Measurements from ENCODE around the gene RPP21.

RPP21 gene

DNA sequence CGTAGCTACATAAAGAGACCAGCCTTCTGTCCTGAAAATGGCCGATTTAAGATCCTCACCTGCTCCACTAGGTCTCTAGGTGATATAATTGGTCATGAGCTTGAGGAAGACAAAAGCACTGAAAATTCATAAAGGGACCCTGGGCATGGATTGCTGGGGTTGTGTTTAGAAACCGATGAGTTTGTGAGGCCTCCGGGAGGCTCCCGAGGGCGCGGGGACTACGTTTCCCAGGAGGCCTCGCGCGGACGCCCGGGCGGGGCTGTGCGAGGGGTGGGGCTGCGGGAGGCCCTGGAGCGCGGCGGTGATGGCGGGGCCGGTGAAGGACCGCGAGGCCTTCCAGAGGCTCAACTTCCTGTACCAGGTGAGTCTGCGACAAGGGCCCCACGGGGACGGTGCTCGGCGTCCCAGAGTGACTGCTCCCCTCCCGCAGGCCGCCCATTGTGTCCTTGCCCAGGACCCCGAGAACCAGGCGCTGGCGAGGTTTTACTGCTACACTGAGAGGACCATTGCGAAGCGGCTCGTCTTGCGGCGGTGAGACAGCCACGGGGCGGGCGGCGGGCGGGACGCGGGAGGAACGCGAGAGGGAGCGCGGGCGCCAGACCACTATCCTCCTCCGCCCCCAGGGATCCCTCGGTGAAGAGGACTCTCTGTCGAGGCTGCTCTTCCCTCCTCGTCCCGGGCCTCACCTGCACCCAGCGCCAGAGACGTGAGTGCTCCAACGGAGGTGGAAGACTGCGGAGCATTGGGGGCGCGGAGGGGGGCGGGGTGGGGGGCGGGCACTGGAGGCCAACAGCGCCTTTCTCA, at the start of gene RPP21:
Gene RPP21, plus strand, starts transcription at position 289 of the 804 bp plus-strand sequence. Its CDS starts 16 bp downstream, at position 305.
- DNase-seq (ENCODE audit: low read depth in 2 of 2): peak; percentile 84 to 88

DNA sequence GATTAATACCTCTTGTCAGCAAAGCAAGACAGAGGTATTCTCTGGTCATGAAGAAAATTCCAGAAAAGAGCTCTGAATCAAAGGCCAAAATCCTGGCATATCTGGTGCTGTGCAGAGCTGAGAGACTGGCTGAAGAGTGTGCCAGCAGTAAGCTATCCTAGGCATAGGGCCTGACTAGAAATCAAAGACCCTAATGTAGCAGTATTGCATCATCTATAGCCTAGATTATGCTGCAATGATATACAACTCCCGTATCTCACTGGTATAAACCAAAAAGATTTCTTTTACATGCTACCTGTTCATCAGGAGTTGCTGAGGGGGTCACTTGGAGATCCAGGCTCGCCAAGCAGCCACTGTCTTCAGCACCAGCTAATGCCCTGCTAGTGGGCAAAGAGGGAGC, 49.1 kb upstream of the RPP21 start:
- no peak for DNase-seq (ENCODE audit: low read depth in 2 of 2)

GRCh38 chr6:30304002-30304401, 41.0 kb upstream of the RPP21 start:
- no peak for DNase-seq (ENCODE audit: low read depth in 2 of 2)

GRCh38 chr6:30311101-30311500, 33.9 kb upstream of the RPP21 start:
- no peak for DNase-seq (ENCODE audit: low read depth in 2 of 2)

DNA sequence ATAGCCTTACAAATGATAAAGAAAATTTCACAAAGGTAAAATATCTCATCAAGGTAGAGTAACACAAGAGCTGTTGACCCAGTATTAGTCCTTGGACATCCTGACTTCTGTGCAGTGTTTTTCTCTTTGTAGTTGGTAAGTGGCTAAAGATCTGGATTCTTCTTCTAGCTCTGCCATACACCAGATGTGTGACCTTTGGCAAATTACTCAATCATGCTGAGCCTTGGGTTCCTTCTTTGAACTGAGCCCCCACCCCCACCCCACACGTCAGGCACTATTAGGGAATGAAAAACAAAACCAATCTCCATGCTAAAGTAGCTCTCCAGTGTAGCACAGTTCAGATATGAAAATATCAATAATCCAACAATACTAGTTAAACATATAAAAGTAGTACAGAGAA, 33.3 kb upstream of the RPP21 start:
- no peak for DNase-seq (ENCODE audit: low read depth in 2 of 2)

DNA sequence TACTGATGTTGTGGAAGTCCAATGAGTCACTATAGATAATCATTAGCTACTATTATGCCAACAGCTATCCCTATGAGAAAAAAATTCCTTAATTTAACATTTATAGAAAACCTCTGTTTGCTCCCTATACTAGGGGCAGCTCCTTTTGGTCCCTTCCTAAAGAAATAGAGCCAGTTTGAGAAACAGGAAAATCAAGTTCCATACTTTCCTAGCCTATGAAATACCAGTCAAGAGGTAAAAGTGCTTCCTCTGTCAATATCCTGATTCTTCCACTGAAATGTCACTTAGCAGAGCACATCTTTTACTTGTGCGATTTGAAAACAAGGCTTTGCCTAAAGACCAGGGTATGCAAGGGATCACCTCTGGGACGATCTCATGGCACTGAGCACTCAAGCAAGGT, 32.7 kb upstream of the RPP21 start:
- DNase-seq (ENCODE audit: low read depth in 2 of 2): no peak

- DNase-seq (ENCODE audit: low read depth in 2 of 2): no peak
Observed at GRCh38 chr6:30312676-30313321, 32.2 kb upstream of the RPP21 start.

DNA sequence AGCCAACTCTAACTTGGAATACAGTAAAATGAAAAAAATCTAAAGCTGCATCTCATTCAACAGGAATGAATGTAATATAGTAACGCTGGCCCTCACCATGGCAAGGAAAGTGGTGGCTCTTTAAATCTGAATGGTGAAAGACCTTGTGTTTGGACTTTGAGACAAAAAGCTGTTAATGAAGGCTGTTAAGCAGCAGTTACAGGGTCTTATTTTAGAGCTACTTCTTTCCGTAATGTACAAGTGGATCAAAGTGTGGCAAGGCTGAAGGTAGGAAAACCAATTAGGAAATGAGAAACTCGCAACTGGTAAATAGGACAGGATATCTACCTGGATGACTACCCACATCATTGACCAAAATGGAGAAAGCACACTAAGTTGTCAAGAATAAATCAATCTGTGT, 29.8 kb upstream of the RPP21 start:
- no peak for DNase-seq (ENCODE audit: low read depth in 2 of 2)

DNA sequence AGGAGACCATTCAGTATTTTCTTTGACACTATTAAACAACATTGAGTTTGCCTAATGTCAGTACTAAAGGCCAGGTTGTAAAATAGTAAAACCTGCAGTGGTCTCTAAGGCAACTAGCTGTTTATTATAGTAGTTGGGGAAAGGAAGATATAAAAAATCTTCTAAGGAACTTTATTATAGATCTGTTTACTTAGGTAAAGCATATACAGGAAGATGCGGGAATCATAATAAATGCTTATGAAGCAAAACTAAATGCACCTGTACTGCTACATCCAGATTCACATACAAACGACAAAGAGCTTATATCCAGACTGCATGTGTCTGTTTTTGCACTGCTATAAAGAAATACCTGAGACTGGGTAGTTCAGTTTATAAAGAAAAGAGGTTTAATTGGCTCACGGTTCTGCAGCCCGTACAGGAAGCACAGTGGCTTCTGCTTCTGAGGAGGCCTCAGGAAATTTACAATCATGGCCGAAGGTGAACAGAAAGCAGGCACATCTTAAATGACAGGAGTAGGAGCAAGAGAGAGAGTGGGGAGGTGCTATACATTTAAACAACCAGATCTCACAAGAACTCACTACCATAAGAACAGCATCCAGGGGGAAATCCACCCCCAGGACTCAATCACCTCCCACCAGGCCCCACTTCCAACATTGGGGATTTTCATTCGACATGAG, 26.9 kb upstream of the RPP21 start:
- no peak for DNase-seq (ENCODE audit: low read depth in 2 of 2)

DNA sequence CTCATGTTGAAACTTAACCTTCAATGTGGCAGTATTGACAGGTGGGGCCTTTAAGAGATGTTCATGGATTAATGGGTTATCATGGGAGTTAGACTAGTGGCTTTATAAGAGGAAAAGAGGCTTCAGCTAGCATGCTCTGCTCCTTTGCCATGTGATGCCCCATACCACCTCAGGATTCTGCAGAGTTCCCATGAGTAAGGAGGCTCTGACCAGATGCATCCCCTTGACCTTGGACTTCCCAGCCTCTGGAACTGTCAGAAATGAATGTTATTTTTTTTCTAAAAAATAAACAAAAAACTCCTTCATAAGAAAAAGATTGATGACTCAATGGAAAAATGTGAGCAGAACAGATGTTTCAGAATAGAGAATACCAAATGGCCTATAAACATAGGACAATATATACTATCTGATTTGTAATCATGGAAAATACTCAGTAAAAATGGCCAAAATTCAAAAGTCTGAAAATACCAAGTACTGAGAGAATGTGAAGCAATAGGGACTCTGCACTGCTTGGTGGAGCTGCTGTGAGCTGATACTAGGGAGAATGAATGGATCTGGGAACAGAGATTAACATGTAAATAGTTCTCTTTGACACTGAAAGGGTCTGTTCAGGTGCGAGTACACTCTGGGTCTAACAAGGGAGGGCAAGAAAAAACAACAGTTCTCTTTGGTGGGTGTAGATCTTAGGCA, 25.7 kb upstream of the RPP21 start:
- no peak for DNase-seq (ENCODE audit: low read depth in 2 of 2)

DNA sequence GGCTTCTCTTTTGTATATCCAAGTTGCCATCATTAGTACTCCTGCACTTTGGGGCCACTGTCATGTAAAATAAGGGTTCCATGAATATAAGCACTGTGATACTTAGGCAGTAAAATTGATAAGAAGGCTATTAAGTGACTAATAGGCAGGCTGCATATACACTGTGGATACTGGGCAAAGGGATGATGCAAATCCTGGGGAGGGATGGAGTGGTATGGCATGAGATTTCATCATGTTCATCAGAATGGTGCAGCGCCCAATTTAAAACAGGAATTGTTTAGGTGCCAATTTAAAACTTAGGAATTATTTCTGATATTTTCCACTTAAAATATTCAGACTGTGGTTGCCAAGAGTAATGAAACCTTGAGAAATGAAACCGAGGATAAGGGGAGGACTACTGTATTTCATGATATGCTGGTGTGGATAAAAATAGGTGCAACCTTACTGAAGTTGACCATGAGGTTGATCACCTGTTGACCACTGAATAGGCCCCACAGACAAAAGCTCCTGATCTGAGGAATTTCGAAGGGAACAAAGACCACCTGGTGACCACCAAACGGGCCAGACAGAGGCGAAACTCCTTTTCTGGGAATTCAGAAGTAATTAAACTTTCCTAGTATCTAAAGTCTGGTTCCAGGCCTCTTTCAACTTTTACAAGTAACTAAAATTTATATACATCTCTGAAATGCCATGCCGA, 23.1 kb upstream of the RPP21 start:
- DNase-seq (ENCODE audit: low read depth in 2 of 2): no peak

GRCh38 chr6:30322527-30323501, 22.1 kb upstream of the RPP21 start:
- DNase-seq (ENCODE audit: low read depth in 2 of 2): peak in 1 of 2 donors; percentile 20

GRCh38 chr6:30323806-30324205, 21.1 kb upstream of the RPP21 start:
- no peak for DNase-seq (ENCODE audit: low read depth in 2 of 2)

DNA sequence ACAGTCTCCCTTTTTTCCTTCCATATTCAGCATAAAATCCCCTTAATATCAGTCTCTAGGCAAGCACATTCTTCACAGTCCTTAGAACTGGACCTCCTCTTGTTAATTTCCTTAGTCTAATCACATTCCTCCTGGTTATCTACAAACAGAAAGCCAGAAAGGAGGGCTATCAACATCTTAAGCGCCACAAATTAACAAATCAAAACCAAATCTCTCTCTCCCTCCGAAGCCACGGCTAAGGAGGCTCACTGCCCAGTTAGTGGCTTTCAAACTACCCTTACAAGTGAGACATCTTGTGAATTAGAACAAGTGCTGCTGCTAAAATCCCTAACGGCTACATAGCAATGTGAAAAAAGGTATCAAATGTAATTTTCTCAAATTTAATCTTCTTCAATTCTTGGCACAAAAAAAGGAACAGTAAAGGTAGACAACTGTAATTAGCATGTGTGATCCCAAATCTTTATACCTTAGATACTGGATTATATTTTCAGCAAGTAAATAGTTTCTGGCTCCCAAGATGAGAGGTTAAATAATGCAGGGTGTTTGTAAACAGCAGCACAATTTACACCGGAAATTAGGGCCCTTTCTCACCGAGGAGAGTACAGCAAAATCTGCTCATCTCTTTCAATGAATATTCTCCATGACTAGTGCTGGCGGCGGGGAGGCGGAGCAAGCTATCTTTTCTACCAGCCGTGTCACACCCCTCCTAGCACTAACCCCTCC, 19.6 kb upstream of the RPP21 start:
- DNase-seq (ENCODE audit: low read depth in 2 of 2): peak; percentile 72 to 85

- DNase-seq (ENCODE audit: low read depth in 2 of 2): peak; percentile 45 to 61
Observed at GRCh38 chr6:30325873-30326525, 19.0 kb upstream of the RPP21 start.

GRCh38 chr6:30326526-30327231, 18.3 kb upstream of the RPP21 start, which contains the start of gene TRIM39:
TSS of gene TRIM39 (plus strand) at chr6:30326927. CDS start at chr6:30329318, 2,391 bp downstream.
- DNase-seq (ENCODE audit: low read depth in 2 of 2): peak; percentile 83

DNA sequence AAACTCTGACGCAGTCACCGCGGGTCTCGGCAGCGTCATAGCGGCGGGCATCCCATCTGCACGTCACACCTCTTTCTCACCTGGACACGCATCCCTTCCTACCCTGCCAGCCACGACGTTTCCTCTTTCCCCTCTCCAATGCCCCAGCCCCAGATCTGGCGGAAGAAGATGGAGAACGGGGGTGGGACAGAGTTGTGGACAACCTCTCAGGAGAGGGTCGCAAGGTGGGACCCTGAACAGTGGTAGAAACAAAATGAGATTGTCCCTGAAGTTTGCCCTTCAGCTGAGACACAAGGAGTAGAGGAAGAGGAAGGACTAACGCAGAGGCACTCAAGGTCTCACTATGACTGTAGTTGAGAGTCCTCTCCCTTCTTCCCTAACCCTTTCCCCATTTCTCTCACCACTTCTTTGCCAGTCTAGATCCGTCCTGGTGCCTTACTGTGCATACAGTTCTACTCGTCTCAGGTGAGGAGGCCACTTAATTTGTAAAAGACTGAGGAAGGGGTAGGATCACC, 17.7 kb upstream of the RPP21 start:
- DNase-seq (ENCODE audit: low read depth in 2 of 2): no peak

- DNase-seq (ENCODE audit: low read depth in 2 of 2): no peak
Observed at GRCh38 chr6:30328397-30328796, 16.6 kb upstream of the RPP21 start.

Data from stimulated activated CD4-positive, alpha-beta T cell treated with anti-CD3 and anti-CD28 coated beads, Interleukin-4, amount 100 ng/mL, for 48 hours (primary cell).